K562 (cell line): Measurements from ENCODE around the gene SORCS2. TPM values are rescaled to one million over a fixed set of nuclear protein-coding genes. Genes with fewer than 3 reads are reported as not detected.

ENCODE experiments used
- ATF1 ChIP-seq, 2 experiments: fragments of 450-650 bp in 1 of 2; IDR thresholded peaks; 2 replicates each; pipeline ENCODE4 v1.6.1; 2016; ENCODE audit warnings: missing compliant biosample characterization in 1 of 2, missing genetic modification characterization in 1 of 2
- ATF2 ChIP-seq: sonication (generic); formaldehyde crosslinking; IDR thresholded peaks from 2 replicates; pipeline ENCODE4 v1.8.1; 2022; ENCODE audit warnings: missing genetic modification reagents
- E2F5 ChIP-seq: sonication (generic); formaldehyde crosslinking; IDR thresholded peaks from 2 replicates; pipeline ENCODE4 v1.8.0; 2022; ENCODE audit warnings: mild to moderate bottlenecking, missing genetic modification reagents
- HES1 ChIP-seq: fragments of 450-650 bp; IDR thresholded peaks from 2 replicates; pipeline ENCODE4 v1.6.1; 2016; ENCODE audit warnings: low read depth, mild to moderate bottlenecking, moderate library complexity
- PBX2 ChIP-seq, 2 experiments: IDR thresholded peaks in 1 of 2; conservative IDR thresholded peaks in 1 of 2; 2 replicates each; pipeline ENCODE4 v1.6.1; 2016; ENCODE audit warnings: low read depth in 2 of 2, mild to moderate bottlenecking in 1 of 2, missing compliant biosample characterization in 1 of 2, missing genetic modification characterization in 1 of 2, moderate library complexity in 1 of 2
- ZFP1 ChIP-seq: fragments of 450-650 bp; formaldehyde crosslinking; IDR thresholded peaks from 2 replicates; pipeline ENCODE4 v1.4.0; 2020; ENCODE audit warnings: mild to moderate bottlenecking, mixed read lengths
- polyA plus RNA-seq, 8 experiments: library from polyadenylated mRNA; depleted of rRNA in 4 of 8; stranded (reverse) in 5 of 8; unstranded in 3 of 8; fragments of >200 nt; fragmentation: Nextera tagmentation in 2 of 8; fragmentation: Illumina TruSeq in 1 of 8; extraction: Ambion mirVana in 2 of 8; extraction: Trizol in 1 of 8; gene quantifications; 2 replicates each; pipeline versions ENCODE4 v1.2.1 to v1.2.3, GENCODE V29; 2011 to 2014; ENCODE audit warnings: inconsistent platforms in 1 of 8, missing spikeins in 1 of 8
- total RNA-seq, 7 experiments: library from RNA; depleted of rRNA in 6 of 7; stranded (reverse); fragments of >200 nt in 6 of 7; fragmentation: Illumina TruSeq in 2 of 7; extraction: Trizol in 2 of 7; gene quantifications; 2 replicates each; pipeline versions ENCODE4 v1.2.1 to v1.2.3, GENCODE V29; 2011 to 2021; ENCODE audit warnings: low replicate concordance in 1 of 7

The SORCS2 gene
- total and polyA plus RNA-seq, 9 of the 15 experiments (the other 6 are each of a cell fraction or from before 2014, with no cell fraction given) = not detected

- TF ChIP-seq ATF1 (CRISPR knock-in tag; IDR thresholded peaks at IDR 0.05) (no peak), ATF1 (tag; IDR thresholded peaks at IDR 0.05) (0 out of 2 replicates have a peak, but pooled peaks have one; percentile 3), ZFP1 (CRISPR knock-in tag) (no peak), E2F5 (CRISPR knock-in tag) (0 out of 2 replicates have a peak, but pooled peaks have one; percentile 74), HES1 (peak; percentile 47; the same call in 1 of the 2 replicates), PBX2 (CRISPR knock-in tag; IDR thresholded peaks at IDR 0.05; ENCODE audit: low read depth) (no peak), PBX2 (tag; conservative IDR thresholded peaks at IDR 0.05; ENCODE audit: low read depth) (no peak), ATF2 (CRISPR knock-in tag) (peak; percentile 47; the same call in 1 of the 2 replicates)
Observed at GRCh38 chr4:7649741-7650531, 457.6 kb downstream of the SORCS2 start (continued).
